AG04449 (cell line): ENCODE data around the gene WDR82.

ENCODE experiments used
- CTCF ChIA-PET: fragments of 350-600 bp; formaldehyde crosslinking; extraction: SDS; loops from one replicate; lab custom pipeline; 2021; ENCODE audit warnings: antibody characterized with exemption; lab: Yijun Ruan, JAX
- POLR2A ChIA-PET: fragments of 400-600, 350-600 bp; formaldehyde crosslinking; extraction: SDS; loops from one replicate; lab custom pipeline; 2020; ENCODE audit warnings: antibody characterized with exemption, inconsistent platforms; lab: Yijun Ruan, JAX
- DNase-seq: peaks from one replicate; pipeline ENCODE4 v3.0.0-alpha.2; 2010; ENCODE audit warnings: low read depth, low spot score
- H3K4me3 ChIP-seq: 2 replicates; pipeline ENCODE4 v1.5.1; 2011; ENCODE audit warnings: low read depth, mild to moderate bottlenecking, control low read depth, low read length
- CTCF ChIP-seq: IDR thresholded peaks from one replicate; pipeline ENCODE4 v1.5.1; 2011; ENCODE audit warnings: mild to moderate bottlenecking, moderate library complexity, low read length, control low read depth, inconsistent platforms; ENCODE audit not compliant: insufficient read depth; ENCODE audit errors: missing control alignments

Gene WDR82

GRCh38 chr3:52218937-52219650 is 59.4 kb downstream of the WDR82 start:
- no peak for TF ChIP-seq CTCF
- ChIA-PET POLR2A (interaction anchor here (0.7 to 1.8 kb wide), 3 partner anchors 18 to 162 kb away, joined by 3 to 13 read pairs (median 4); no protein-coding TSS in a partner anchor), CTCF (interaction anchor here (1.1 to 17.4 kb wide), 18 partner anchors 13 to 228 kb away, joined by 3 to 389 read pairs (median 8); partner anchors contain the start of genes ALAS1, DNAH1, SEMA3G and TWF2)
- no peak for DNase-seq
- no peak overlapping the region for H3K4me3 ChIP-seq

GRCh38 chr3:52218454-52218853 is 60.0 kb downstream of the WDR82 start:
- CTCF ChIA-PET: interaction anchor here (1.2 to 17.4 kb wide), 6 partner anchors 9 to 121 kb away, joined by 3 to 389 read pairs (median 129); partner anchors contain the start of genes TWF2 and WDR82
- DNase-seq: no peak
- POLR2A ChIA-PET: interaction anchor here (1.8 kb wide), 1 partner anchor 19 kb away, joined by 4 read pairs; no protein-coding TSS in a partner anchor
- TF ChIP-seq CTCF: no peak
- H3K4me3 ChIP-seq: no peak overlapping the region

- TF ChIP-seq CTCF: no peak
- ChIA-PET CTCF (interaction anchor here (1.2 to 17.4 kb wide), 5 partner anchors 9 to 122 kb away, joined by 3 to 389 read pairs (median 219); partner anchors contain the start of gene TWF2), POLR2A (interaction anchor here (1.8 kb wide), 1 partner anchor 19 kb away, joined by 4 read pairs; no protein-coding TSS in a partner anchor)
- no peak for DNase-seq
- no peak overlapping the region for H3K4me3 ChIP-seq
Measured at GRCh38 chr3:52218026-52218425, 60.4 kb downstream of the WDR82 start.

- ChIA-PET POLR2A (interaction anchor here (1.8 kb wide), 1 partner anchor 20 kb away, joined by 4 read pairs; no protein-coding TSS in a partner anchor), CTCF (interaction anchor here (1.0 to 17.4 kb wide), 7 partner anchors 8 to 211 kb away, joined by 3 to 389 read pairs (median 4); partner anchors contain the start of genes TLR9 and TWF2)
- no peak overlapping the region for H3K4me3 ChIP-seq
- TF ChIP-seq CTCF: no peak
- no peak for DNase-seq
Measured at GRCh38 chr3:52217409-52217805, 61.0 kb downstream of the WDR82 start.

GRCh38 chr3:52216585-52217408 is 61.7 kb downstream of the WDR82 start:
- H3K4me3 ChIP-seq: no peak overlapping the region
- ChIA-PET CTCF (interaction anchor here (0.6 to 17.4 kb wide), 9 partner anchors 9 to 275 kb away, joined by 3 to 389 read pairs (median 4); partner anchors contain the start of genes RRP9, TLR9 and TWF2), POLR2A (interaction anchor here (0.6 to 0.9 kb wide), 2 partner anchors 10 to 198 kb away, joined by 3 read pairs; no protein-coding TSS in a partner anchor)
- no peak for TF ChIP-seq CTCF
- DNase-seq: no peak
